Lower lobe of right lung (tissue), 2 donors: ENCODE measurements around the gene IWS1. TPM values are rescaled to one million over a fixed set of nuclear protein-coding genes. Genes with fewer than 3 reads are reported as not detected.

ENCODE experiments used
- ATAC-seq, 2 donors: fragments of 200-7000 bp; cut with Tn5 transposase; one replicate each; pipeline ENCODE4 v1.9.1; 2020 to 2022; ENCODE audit warnings: mild to moderate bottlenecking in 2 of 2, moderate library complexity in 2 of 2
- DNase-seq: peaks from one replicate; pipeline ENCODE4 v3.0.0-alpha.2; 2020
- H3K27ac ChIP-seq: fragments of 200-600 bp; one replicate; pipeline ENCODE4 v1.8.0; 2022
- H3K27me3 ChIP-seq: fragments of 200-600 bp; one replicate; pipeline ENCODE4 v1.8.0; 2022; ENCODE audit warnings: low read depth
- H3K36me3 ChIP-seq: fragments of 200-600 bp; one replicate; pipeline ENCODE4 v1.8.0; 2022; ENCODE audit warnings: mild to moderate bottlenecking
- H3K4me1 ChIP-seq: fragments of 200-600 bp; one replicate; pipeline ENCODE4 v1.8.0; 2022
- H3K4me3 ChIP-seq: fragments of 200-600 bp; one replicate; pipeline ENCODE4 v1.8.0; 2022; ENCODE audit warnings: mild to moderate bottlenecking
- H3K9me3 ChIP-seq: fragments of 200-600 bp; one replicate; pipeline ENCODE4 v1.8.0; 2022
- CTCF ChIP-seq: fragments of 200-600 bp; IDR thresholded peaks from one replicate; pipeline ENCODE4 v1.8.0; 2022; ENCODE audit warnings: antibody characterized with exemption, mild to moderate bottlenecking
- intact Hi-C: fragments of 100-400 bp; cut with DNase I; formaldehyde crosslinking; loops from one replicate; pipeline ENCODE4 v1.11.0; 2022
- long read RNA-seq: library from polyadenylated mRNA; unstranded; transcript quantifications from one replicate; pipeline ENCODE4 v2.0.0, GENCODE V29; 2021
- total RNA-seq: library from RNA; stranded (reverse); fragmentation: NEBNext Ultra II Directional; extraction: Animal tissue kit (Norgen Biotek cat#: 25700); gene quantifications from one replicate; pipeline ENCODE4 v1.2.1, GENCODE V29; 2021
- donor health status: DM: no; HTN: yes; CAD: no; lungs with severe emphysema.

The IWS1 gene
- 36.7 TPM for total RNA-seq
- long read RNA-seq, transcript IWS1-201 (14 exons, 2,958 nt) = major isoform, 35 of 60 reads
- long read RNA-seq, partial matches to known transcripts = 18 of 60 reads
- long read RNA-seq, other reads (novel, unspliced or antisense) = 7 of 60 reads

GRCh38 chr2:127526132-127527000 is at the start of gene IWS1:
Gene IWS1 (minus strand): TSS chr2:127526489. CDS start chr2:127526208, 281 bp downstream.
- ATAC-seq (peak; percentile 97 to 98), DNase-seq (peak; percentile 97)
- Histone ChIP-seq H3K9me3 (no peaks in the 10 kb centered on the region), H3K36me3 (peaks cover 20% of the 10 kb centered on the region), H3K4me1 (peaks cover 22% of the 10 kb centered on the region), H3K27ac (peak within 1 kb of the TSS; percentile 96), H3K4me3 (peak within 1 kb of the TSS; percentile 96), H3K27me3 (no peaks in the 10 kb centered on the region)
- intact Hi-C loops = no loop called here
- peak; percentile 38 for TF ChIP-seq CTCF

- no peaks in the 10 kb centered on the region for H3K9me3 ChIP-seq
- no peak for DNase-seq
Measured at GRCh38 chr2:127575941-127576432, 49.7 kb upstream of the IWS1 start.

GRCh38 chr2:127575185-127575765 is 49.0 kb upstream of the IWS1 start:
- Histone ChIP-seq H3K36me3 (no peaks in the 10 kb centered on the region), H3K4me1 (peaks cover 11% of the 10 kb centered on the region), H3K4me3 (no peak overlapping the region), H3K9me3 (no peaks in the 10 kb centered on the region), H3K27me3 (no peaks in the 10 kb centered on the region), H3K27ac (no peak overlapping the region)
- intact Hi-C loops = no loop called here
- no peak for TF ChIP-seq CTCF
- DNase-seq (no peak), ATAC-seq (no peak)

More at GRCh38 chr2:127575941-127576432, 49.7 kb upstream of the IWS1 start:
- intact Hi-C loops = no loop called here
- Histone ChIP-seq H3K27me3 (no peaks in the 10 kb centered on the region), H3K4me3 (no peak overlapping the region), H3K36me3 (no peaks in the 10 kb centered on the region), H3K27ac (no peak overlapping the region), H3K4me1 (peaks cover 11% of the 10 kb centered on the region)
- no peak for ATAC-seq
- TF ChIP-seq CTCF = no peak

GRCh38 chr2:127574656-127575055 is 48.4 kb upstream of the IWS1 start:
- TF ChIP-seq CTCF = no peak
- no peak for DNase-seq

GRCh38 chr2:127573771-127574170 is 47.5 kb upstream of the IWS1 start:
- no peaks in the 10 kb centered on the region for H3K9me3 ChIP-seq
- H3K36me3 ChIP-seq = no peaks in the 10 kb centered on the region
- intact Hi-C loops = no loop called here
- H3K4me3 ChIP-seq = no peak overlapping the region
- DNase-seq (no peak), ATAC-seq (no peak)
- H3K27ac ChIP-seq = no peak overlapping the region
- H3K27me3 ChIP-seq = no peaks in the 10 kb centered on the region
- H3K4me1 ChIP-seq = peaks cover 11% of the 10 kb centered on the region
- TF ChIP-seq CTCF = no peak

More at GRCh38 chr2:127574656-127575055, 48.4 kb upstream of the IWS1 start:
- intact Hi-C loops = no loop called here
- Histone ChIP-seq H3K9me3 (no peaks in the 10 kb centered on the region), H3K27ac (no peak overlapping the region), H3K27me3 (no peaks in the 10 kb centered on the region), H3K4me3 (no peak overlapping the region), H3K4me1 (peaks cover 11% of the 10 kb centered on the region), H3K36me3 (no peaks in the 10 kb centered on the region)
- no peak for ATAC-seq
